IMR-90 (cell line): ENCODE data around the gene SS18. TPM values are rescaled to one million over a fixed set of nuclear protein-coding genes. Genes with fewer than 3 reads are reported as not detected.

ENCODE experiments used
- ATAC-seq: fragments of 200-7000 bp; cut with Tn5 transposase; 2 replicates; pipeline ENCODE4 v1.9.1; 2020; ENCODE audit warnings: low read depth, mild to moderate bottlenecking, moderate library complexity
- BruUV-seq: library from RNA; stranded (reverse); fragments of 400-500 nt; replicated peaks from 2 replicates; lab custom pipeline; 2021; lab: Mats Ljungman, UMichigan
- CTCF ChIA-PET: fragments of 300-600 bp; formaldehyde crosslinking; extraction: SDS; loops from one replicate; lab custom pipeline; 2021; ENCODE audit warnings: antibody characterized with exemption; lab: Yijun Ruan, JAX
- POLR2A ChIA-PET: fragments of 300-600 bp; sonication (Branson Sonifier 250); formaldehyde crosslinking; loops from one replicate; lab custom pipeline; 2022; ENCODE audit warnings: antibody characterized with exemption; ENCODE audit not compliant: unreplicated experiment; lab: Charles Lee
- DNase-seq: peaks from one replicate; pipeline ENCODE4 v3.0.0; 2013
- H2AFZ ChIP-seq: replicated peaks from 2 replicates; pipeline ENCODE3; 2013; ENCODE audit warnings: low read length, mild to moderate bottlenecking; ENCODE audit not compliant: poor library complexity
- H2AK5ac ChIP-seq: 2 replicates; pipeline ENCODE4 v1.6.1; 2013; ENCODE audit warnings: low read depth, low read length, inconsistent platforms
- H2AK9ac ChIP-seq: replicated peaks from 2 replicates; pipeline ENCODE3; 2013; ENCODE audit warnings: mild to moderate bottlenecking, low read depth, low read length, moderate library complexity; ENCODE audit not compliant: poor library complexity
- H2BK120ac ChIP-seq: 2 replicates; pipeline ENCODE4 v1.6.1; 2013; ENCODE audit warnings: low read depth, low read length, inconsistent platforms
- H2BK15ac ChIP-seq: 3 replicates; pipeline ENCODE4 v1.6.1; 2013; ENCODE audit warnings: low read depth, low read length, inconsistent platforms
- H2BK20ac ChIP-seq: 2 replicates; pipeline ENCODE4 v1.6.1; 2013; ENCODE audit warnings: low read depth, mild to moderate bottlenecking, inconsistent platforms, low read length, moderate library complexity
- H2BK5ac ChIP-seq: 2 replicates; pipeline ENCODE4 v1.6.1; 2013; ENCODE audit warnings: mild to moderate bottlenecking, low read depth, low read length, inconsistent platforms; ENCODE audit not compliant: poor library complexity, severe bottlenecking
- H3K14ac ChIP-seq: replicated peaks from 2 replicates; pipeline ENCODE4 v1.6.1; 2013; ENCODE audit warnings: low read depth, low read length, inconsistent platforms
- H3K18ac ChIP-seq: 2 replicates; pipeline ENCODE4 v1.6.1; 2013; ENCODE audit warnings: low read depth, low read length, control low read depth
- H3K23ac ChIP-seq: 2 replicates; pipeline ENCODE4 v1.6.1; 2013; ENCODE audit warnings: low read depth, low read length, inconsistent platforms
- H3K27ac ChIP-seq: 2 replicates; pipeline ENCODE4 v1.5.1; 2013; ENCODE audit warnings: mild to moderate bottlenecking, control low read depth, low read length; ENCODE audit not compliant: insufficient read depth
- H3K27me3 ChIP-seq: 2 replicates; pipeline ENCODE4 v1.6.1; 2013; ENCODE audit warnings: low read length; ENCODE audit not compliant: control insufficient read depth, insufficient read depth
- H3K36me3 ChIP-seq: 2 replicates; pipeline ENCODE4 v1.6.1; 2013; ENCODE audit warnings: low read length, mixed read lengths; ENCODE audit not compliant: control insufficient read depth, insufficient read depth
- H3K4ac ChIP-seq: 2 replicates; pipeline ENCODE4 v1.6.1; 2013; ENCODE audit warnings: low read depth, low read length, inconsistent platforms
- H3K4me1 ChIP-seq: 2 replicates; pipeline ENCODE4 v1.6.1; 2013; ENCODE audit warnings: low read length, mixed read lengths; ENCODE audit not compliant: control insufficient read depth, insufficient read depth
- H3K4me2 ChIP-seq: 2 replicates; pipeline ENCODE4 v1.6.1; 2013; ENCODE audit warnings: low read depth, mild to moderate bottlenecking, control low read depth, low read length, moderate library complexity
- H3K4me3 ChIP-seq: 2 replicates; pipeline ENCODE4 v1.5.1; 2013; ENCODE audit warnings: low read depth, mild to moderate bottlenecking, control low read depth, low read length, moderate library complexity; ENCODE audit not compliant: insufficient read depth
- H3K56ac ChIP-seq: 2 replicates; pipeline ENCODE4 v1.6.1; 2013; ENCODE audit warnings: low read length, inconsistent platforms; ENCODE audit not compliant: insufficient read depth; ENCODE audit errors: extremely low read depth
- H3K79me1 ChIP-seq, 2 experiments: 2 replicates each; pipeline ENCODE4 v1.6.1; 2013; ENCODE audit warnings: low read length in 2 of 2, inconsistent platforms in 1 of 2, low read depth in 1 of 2
- H3K9ac ChIP-seq: 2 replicates; pipeline ENCODE4 v1.6.1; 2013; ENCODE audit warnings: low read depth, low read length, control low read depth
- H3K9me1 ChIP-seq: 2 replicates; pipeline ENCODE4 v1.6.1; 2013; ENCODE audit warnings: low read length, inconsistent platforms; ENCODE audit not compliant: insufficient read depth
- H3K9me3 ChIP-seq: 2 replicates; pipeline ENCODE4 v1.6.1; 2013; ENCODE audit warnings: low read length; ENCODE audit not compliant: control insufficient read depth, insufficient read depth
- H4K20me1 ChIP-seq: 2 replicates; pipeline ENCODE4 v1.6.1; 2013; ENCODE audit warnings: low read length, inconsistent platforms; ENCODE audit not compliant: insufficient read depth
- H4K5ac ChIP-seq: 2 replicates; pipeline ENCODE4 v1.6.1; 2013; ENCODE audit warnings: mild to moderate bottlenecking, low read depth, low read length, control low read depth
- H4K8ac ChIP-seq, 2 experiments: 2 replicates each; pipeline ENCODE4 v1.6.1; 2013; ENCODE audit warnings: low read depth in 2 of 2, low read length in 2 of 2, control low read depth in 1 of 2, inconsistent platforms in 1 of 2
- H4K91ac ChIP-seq: 2 replicates; pipeline ENCODE4 v1.6.1; 2013; ENCODE audit warnings: low read depth, low read length, inconsistent platforms; ENCODE audit not compliant: insufficient read depth
- BHLHE40 ChIP-seq: fragments of 150-350 bp; IDR thresholded peaks from 2 replicates; pipeline ENCODE4 v1.6.1; 2016; ENCODE audit warnings: mild to moderate bottlenecking, low read depth, low read length
- CEBPB ChIP-seq: IDR thresholded peaks from 2 replicates; pipeline ENCODE4 v1.6.1; 2012; ENCODE audit warnings: low read depth, low read length, improper control_type of control experiment
- CHD1 ChIP-seq: IDR thresholded peaks from 2 replicates; pipeline ENCODE4 v1.6.1; 2012; ENCODE audit warnings: low read depth, low read length, improper control_type of control experiment
- FOS ChIP-seq: fragments of 150-350 bp; IDR thresholded peaks from 2 replicates; pipeline ENCODE4 v1.6.1; 2016; ENCODE audit warnings: low read depth, low read length
- MAFK ChIP-seq: IDR thresholded peaks from 2 replicates; pipeline ENCODE4 v1.6.1; 2012; ENCODE audit warnings: low read depth, low read length, improper control_type of control experiment
- MAZ ChIP-seq: IDR thresholded peaks from 2 replicates; pipeline ENCODE4 v1.6.1; 2012; ENCODE audit warnings: low read depth, mild to moderate bottlenecking, low read length, improper control_type of control experiment, moderate library complexity, borderline replicate concordance
- MXI1 ChIP-seq: IDR thresholded peaks from 2 replicates; pipeline ENCODE4 v1.6.1; 2012; ENCODE audit warnings: low read depth, mild to moderate bottlenecking, low read length, moderate library complexity, borderline replicate concordance
- NFE2L2 ChIP-seq: fragments of 150-350 bp; IDR thresholded peaks from 2 replicates; pipeline ENCODE4 v1.6.1; 2016; ENCODE audit warnings: low read depth, mild to moderate bottlenecking, low read length
- POLR2A ChIP-seq: IDR thresholded peaks from 2 replicates; pipeline ENCODE4 v1.6.1; 2012; ENCODE audit warnings: mild to moderate bottlenecking, low read depth, low read length
- RAD21 ChIP-seq: IDR thresholded peaks from 2 replicates; pipeline ENCODE4 v1.6.1; 2012; ENCODE audit warnings: low read length, improper control_type of control experiment
- RCOR1 ChIP-seq: IDR thresholded peaks from 2 replicates; pipeline ENCODE4 v1.6.1; 2012; ENCODE audit warnings: mild to moderate bottlenecking, low read length, improper control_type of control experiment; ENCODE audit not compliant: insufficient replicate concordance
- RFX5 ChIP-seq: IDR thresholded peaks from 2 replicates; pipeline ENCODE4 v1.8.0; 2012; ENCODE audit warnings: low read depth, mild to moderate bottlenecking, low read length, moderate library complexity
- SMC3 ChIP-seq: fragments of 150-350 bp; IDR thresholded peaks from 2 replicates; pipeline ENCODE4 v1.6.1; 2016; ENCODE audit warnings: low read depth, mild to moderate bottlenecking, antibody characterized with exemption, low read length, moderate library complexity
- WGBS, 2 experiments: methylation state at CpG; one replicate each; pipeline versions ENCODE4 v1.1.5 to v1.1.7; 2013; ENCODE audit warnings: missing lambda C conversion rate in 2 of 2; ENCODE audit not compliant: insufficient read length in 1 of 2; ENCODE audit errors: extremely low coverage in 2 of 2; 5-methylcytosine and 5-hydroxymethylcytosine counted together
- dilution Hi-C: fragments of 300-500 bp; cut with HindIII; formaldehyde crosslinking; loops from one replicate; pipeline ENCODE4 v1.14.3; 2018; ENCODE audit warnings: low sequenced_read_pairs; ENCODE audit not compliant: unreplicated experiment
- in situ Hi-C: fragments of 300-500 bp; cut with MboI; formaldehyde crosslinking; loops from 3 replicates; pipeline ENCODE4 v1.14.3; 2019; ENCODE audit warnings: low sequenced_read_pairs, inconsistent platforms, mixed read lengths
- intact Hi-C: fragments of 100-400 bp; cut with micrococcal nuclease; formaldehyde crosslinking; loops from 2 replicates; pipeline ENCODE4 v1.10.0; 2022
- polyA plus RNA-seq, 3 experiments: library from polyadenylated mRNA; depleted of rRNA; stranded (reverse); fragments of >200 nt; gene quantifications; 2 replicates each; pipeline ENCODE4 v1.2.3, GENCODE V29; 2012; ENCODE audit warnings: low replicate concordance in 1 of 3
- total RNA-seq: library from RNA; depleted of rRNA; stranded (reverse); fragments of >200 nt; gene quantifications from 2 replicates; pipeline ENCODE4 v1.2.3, GENCODE V29; 2012
- TF ChIP-seq, protein P1 (sequence below): fragments of 150-350 bp; IDR thresholded peaks from 2 replicates; pipeline ENCODE4 v1.6.1; 2016; ENCODE audit warnings: low read depth, mild to moderate bottlenecking, low read length, moderate library complexity, borderline replicate concordance
- TF ChIP-seq, protein P2 (sequence below): conservative IDR thresholded peaks from 2 replicates; pipeline ENCODE4 v1.5.1; 2012; ENCODE audit warnings: mild to moderate bottlenecking, low read depth, low read length, improper control_type of control experiment
- TF ChIP-seq, protein P3 (sequence below): fragments of 150-350 bp; IDR thresholded peaks from 2 replicates; pipeline ENCODE4 v1.6.1; 2017; ENCODE audit warnings: mild to moderate bottlenecking, antibody characterized with exemption, low read length, low read depth

The SS18 gene
- total and polyA plus RNA-seq, 2 of the 4 experiments (the other 2 are of a cell fraction), result 112 to 242 TPM

DNA sequence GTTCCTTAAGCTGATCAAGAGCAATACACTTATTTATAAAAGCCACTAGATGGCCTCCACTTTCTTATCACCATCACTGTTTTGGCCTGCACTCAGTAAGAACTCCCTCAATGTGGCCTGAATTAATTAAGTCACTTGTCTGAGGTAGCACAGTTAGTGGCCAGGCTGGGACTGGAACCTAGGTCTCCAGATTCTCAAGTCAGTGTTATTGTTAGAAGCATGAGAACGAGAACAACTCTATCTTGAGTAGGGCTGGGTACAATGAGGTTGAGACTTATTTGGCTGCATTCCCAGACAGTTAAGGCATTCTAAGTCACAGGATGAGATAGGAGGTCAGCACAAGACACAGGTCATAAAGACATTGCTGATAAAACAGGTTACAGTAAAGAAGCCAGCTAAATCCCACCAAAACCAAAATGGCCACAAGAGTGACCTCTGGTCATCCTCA is 115.8 kb downstream of the SS18 start:
- H3K4me2 ChIP-seq, result no peak overlapping the region

More for the DNA sequence above, 115.8 kb downstream of the SS18 start:
- ATAC-seq (no peak), DNase-seq (no peak)
- no peak overlapping the region for H3K9ac ChIP-seq
- H3K36me3 ChIP-seq, result no peaks in the 10 kb centered on the region
- H2AK9ac ChIP-seq, result no peak overlapping the region
- H2BK120ac ChIP-seq, result no peak overlapping the region
- no CpG with 5 or more reads among the region's 1 CpG for WGBS, 2 experiments
- dilution Hi-C loops, result no loop called here
- H3K4me3 ChIP-seq, result no peak overlapping the region
- no peaks in the 10 kb centered on the region; the same call in 1 of the 2 replicates for H3K27me3 ChIP-seq
- no peaks in the 10 kb centered on the region for H3K9me1 ChIP-seq
- H3K27ac ChIP-seq, result no peak overlapping the region
- no peak overlapping the region for H2BK5ac ChIP-seq
- TF ChIP-seq RAD21, result no peak
- no peak for TF ChIP-seq CEBPB
- TF ChIP-seq, protein P1, sequence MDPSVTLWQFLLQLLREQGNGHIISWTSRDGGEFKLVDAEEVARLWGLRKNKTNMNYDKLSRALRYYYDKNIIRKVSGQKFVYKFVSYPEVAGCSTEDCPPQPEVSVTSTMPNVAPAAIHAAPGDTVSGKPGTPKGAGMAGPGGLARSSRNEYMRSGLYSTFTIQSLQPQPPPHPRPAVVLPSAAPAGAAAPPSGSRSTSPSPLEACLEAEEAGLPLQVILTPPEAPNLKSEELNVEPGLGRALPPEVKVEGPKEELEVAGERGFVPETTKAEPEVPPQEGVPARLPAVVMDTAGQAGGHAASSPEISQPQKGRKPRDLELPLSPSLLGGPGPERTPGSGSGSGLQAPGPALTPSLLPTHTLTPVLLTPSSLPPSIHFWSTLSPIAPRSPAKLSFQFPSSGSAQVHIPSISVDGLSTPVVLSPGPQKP, result no peak
- TF ChIP-seq BHLHE40, result no peak
- no peak for TF ChIP-seq SMC3
- TF ChIP-seq, protein P2, sequence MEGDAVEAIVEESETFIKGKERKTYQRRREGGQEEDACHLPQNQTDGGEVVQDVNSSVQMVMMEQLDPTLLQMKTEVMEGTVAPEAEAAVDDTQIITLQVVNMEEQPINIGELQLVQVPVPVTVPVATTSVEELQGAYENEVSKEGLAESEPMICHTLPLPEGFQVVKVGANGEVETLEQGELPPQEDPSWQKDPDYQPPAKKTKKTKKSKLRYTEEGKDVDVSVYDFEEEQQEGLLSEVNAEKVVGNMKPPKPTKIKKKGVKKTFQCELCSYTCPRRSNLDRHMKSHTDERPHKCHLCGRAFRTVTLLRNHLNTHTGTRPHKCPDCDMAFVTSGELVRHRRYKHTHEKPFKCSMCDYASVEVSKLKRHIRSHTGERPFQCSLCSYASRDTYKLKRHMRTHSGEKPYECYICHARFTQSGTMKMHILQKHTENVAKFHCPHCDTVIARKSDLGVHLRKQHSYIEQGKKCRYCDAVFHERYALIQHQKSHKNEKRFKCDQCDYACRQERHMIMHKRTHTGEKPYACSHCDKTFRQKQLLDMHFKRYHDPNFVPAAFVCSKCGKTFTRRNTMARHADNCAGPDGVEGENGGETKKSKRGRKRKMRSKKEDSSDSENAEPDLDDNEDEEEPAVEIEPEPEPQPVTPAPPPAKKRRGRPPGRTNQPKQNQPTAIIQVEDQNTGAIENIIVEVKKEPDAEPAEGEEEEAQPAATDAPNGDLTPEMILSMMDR, result no peak
- no peak for TF ChIP-seq POLR2A
- no peak for TF ChIP-seq MAFK
- no peak for TF ChIP-seq CHD1
- no peak for TF ChIP-seq NFE2L2
- TF ChIP-seq, protein P3, sequence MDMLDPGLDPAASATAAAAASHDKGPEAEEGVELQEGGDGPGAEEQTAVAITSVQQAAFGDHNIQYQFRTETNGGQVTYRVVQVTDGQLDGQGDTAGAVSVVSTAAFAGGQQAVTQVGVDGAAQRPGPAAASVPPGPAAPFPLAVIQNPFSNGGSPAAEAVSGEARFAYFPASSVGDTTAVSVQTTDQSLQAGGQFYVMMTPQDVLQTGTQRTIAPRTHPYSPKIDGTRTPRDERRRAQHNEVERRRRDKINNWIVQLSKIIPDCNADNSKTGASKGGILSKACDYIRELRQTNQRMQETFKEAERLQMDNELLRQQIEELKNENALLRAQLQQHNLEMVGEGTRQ, result no peak
- no peak for TF ChIP-seq FOS
- no peak for TF ChIP-seq RFX5
- TF ChIP-seq MAZ, result no peak
- no peak for TF ChIP-seq RCOR1
- no peak for TF ChIP-seq MXI1
- H3K4ac ChIP-seq, result no peak overlapping the region
- H4K8ac ChIP-seq, result no peak overlapping the region
- no peaks in the 10 kb centered on the region for H3K9me3 ChIP-seq
- H3K23ac ChIP-seq, result no peak overlapping the region
- H3K14ac ChIP-seq, result no peak overlapping the region
- no TSS peak for BruUV-seq
- no peak overlapping the region for H4K5ac ChIP-seq
- no peak overlapping the region for H2BK20ac ChIP-seq
- H2BK15ac ChIP-seq, result no peak overlapping the region
- in situ Hi-C loops, result no loop called here
- ChIA-PET POLR2A (no interaction called here), CTCF (no interaction called here)
- no peak overlapping the region for H3K56ac ChIP-seq
- no peak overlapping the region for H3K18ac ChIP-seq
- intact Hi-C loops, result no loop called here
- no peaks in the 10 kb centered on the region for H4K20me1 ChIP-seq
- no peak overlapping the region for H2AFZ ChIP-seq
- no peak overlapping the region for H4K91ac ChIP-seq
- H3K4me1 ChIP-seq, result no peaks in the 10 kb centered on the region; the same call in 1 of the 2 replicates
- H3K79me1 ChIP-seq, result no peaks in the 10 kb centered on the region
- no peak overlapping the region for H2AK5ac ChIP-seq
